Common myeloid progenitor, CD34-positive (primary cell): ENCODE measurements around the gene NVL.
A peak's percentile ranks its signal among the peaks of the same experiment; 100 is the strongest.
"Not testable (repeated sequence)": the region's sequence is repeated elsewhere in the genome, so short reads cannot be mapped to it uniquely, and the experiment has no call there.

Experiments used
- CTCF ChIA-PET: fragments of 350-600 bp; sonication (Branson Sonifier 250); formaldehyde crosslinking; loops from one replicate; lab custom pipeline; 2021; ENCODE audit warnings: antibody characterized with exemption; lab: Charles Lee
- POLR2A ChIA-PET: fragments of 350-600 bp; sonication (Branson Sonifier 250); formaldehyde crosslinking; loops from one replicate; lab custom pipeline; 2021; ENCODE audit warnings: antibody characterized with exemption; lab: Charles Lee
- DNase-seq, 3 donors: peaks; one replicate each; pipeline versions ENCODE4 v3.0.0 to v3.0.0-alpha.2; 2013
- H3K27ac ChIP-seq, 2 experiments: 1 replicate in 1 of 2; 2 replicates in 1 of 2; pipeline ENCODE4 v1.7.0; 2013; ENCODE audit warnings: inconsistent platforms in 2 of 2, low read length in 2 of 2, mild to moderate bottlenecking in 2 of 2, low read depth in 1 of 2, moderate library complexity in 1 of 2; ENCODE audit not compliant: severe bottlenecking in 2 of 2, insufficient read depth in 1 of 2, poor library complexity in 1 of 2
- H3K27me3 ChIP-seq, 5 experiments: replicated peaks in 2 of 5; 1 replicate in 3 of 5; 2 replicates in 2 of 5; pipeline versions ENCODE4 v1.6.1 to v1.7.0; 2013; ENCODE audit warnings: low read length in 4 of 5, mild to moderate bottlenecking in 2 of 5, moderate library complexity in 2 of 5, inconsistent platforms in 1 of 5; ENCODE audit not compliant: insufficient read depth in 5 of 5, control insufficient read depth in 4 of 5
- H3K36me3 ChIP-seq, 4 experiments: 1 replicate in 2 of 4; 2 replicates in 2 of 4; pipeline versions ENCODE4 v1.6.1 to v1.7.0; 2013; ENCODE audit warnings: low read length in 3 of 4, control low read depth in 1 of 4, mild to moderate bottlenecking in 1 of 4; ENCODE audit not compliant: control insufficient read depth in 4 of 4, insufficient read depth in 4 of 4
- H3K4me1 ChIP-seq, 4 experiments: 1 replicate in 3 of 4; 2 replicates in 1 of 4; pipeline versions ENCODE4 v1.6.1 to v1.7.1; 2013; ENCODE audit warnings: low read length in 3 of 4, mild to moderate bottlenecking in 3 of 4, control low read depth in 1 of 4, inconsistent platforms in 1 of 4, moderate library complexity in 1 of 4; ENCODE audit not compliant: control insufficient read depth in 4 of 4, insufficient read depth in 4 of 4; ENCODE audit errors: control extremely low read depth in 1 of 4
- H3K4me3 ChIP-seq, 7 experiments: 1 replicate in 4 of 7; 2 replicates in 3 of 7; pipeline versions ENCODE4 v1.5.1 to v1.7.0; 2013; ENCODE audit warnings: mild to moderate bottlenecking in 7 of 7, low read length in 6 of 7, moderate library complexity in 6 of 7, inconsistent platforms in 2 of 7, low read depth in 2 of 7, control low read depth in 1 of 7; ENCODE audit not compliant: insufficient read depth in 4 of 7, control insufficient read depth in 1 of 7; ENCODE audit errors: extremely low read depth in 1 of 7
- H3K9me3 ChIP-seq, 5 experiments: 1 replicate in 4 of 5; 2 replicates in 1 of 5; pipeline versions ENCODE4 v1.6.1 to v1.7.1; 2013; ENCODE audit warnings: low read length in 4 of 5, mild to moderate bottlenecking in 2 of 5, inconsistent platforms in 1 of 5, low read depth in 1 of 5, moderate library complexity in 1 of 5; ENCODE audit not compliant: control insufficient read depth in 4 of 5, insufficient read depth in 2 of 5; ENCODE audit errors: control extremely low read depth in 1 of 5
- WGBS: methylation state at CpG from one replicate; pipeline ENCODE4 v1.1.5; 2013; ENCODE audit not compliant: insufficient coverage; 5-methylcytosine and 5-hydroxymethylcytosine counted together

NVL gene

GRCh38 chr1:224349716-224350115 is 19.7 kb upstream of the NVL start:
- DNase-seq, POLR2A ChIA-PET, H3K27ac ChIP-seq, H3K27me3 ChIP-seq, H3K4me3 ChIP-seq, H3K9me3 ChIP-seq, H3K36me3 ChIP-seq, H3K4me1 ChIP-seq, CTCF ChIA-PET: not testable (repeated sequence)
- WGBS: over 99% methylated on average over 18 of the region's 30 CpGs

DNA sequence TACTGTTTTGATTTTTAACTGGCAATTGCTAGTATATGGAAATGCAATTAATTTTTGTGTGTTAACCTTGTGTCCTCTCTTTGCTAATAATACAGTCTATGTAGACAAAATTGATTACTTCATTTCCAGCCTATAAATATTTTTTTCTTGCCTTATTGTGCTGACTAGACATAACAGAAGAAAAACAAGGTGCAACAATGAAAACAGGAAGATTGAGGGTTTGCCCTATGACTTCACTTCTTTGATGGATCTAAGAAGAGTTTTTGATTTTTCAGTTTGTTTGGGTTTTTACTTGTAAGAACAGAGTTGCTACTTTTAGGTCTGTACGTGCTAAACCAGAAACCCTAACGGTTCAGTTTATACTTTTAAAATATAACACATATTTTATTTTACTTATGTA is 18.2 kb upstream of the NVL start:
- Histone ChIP-seq H3K27me3 (no peaks in the 10 kb centered on the region), H3K36me3 (no peaks in the 10 kb centered on the region), H3K4me1 (no peaks in the 10 kb centered on the region), H3K27ac (no peak overlapping the region), H3K9me3 (peaks cover 0 to 19% (median 9%) of the 10 kb centered on the region in 5 experiments), H3K4me3 (no peak overlapping the region)
- no CpG with 5 or more reads among the region's 2 CpGs for WGBS
- ChIA-PET CTCF (no interaction called here), POLR2A (no interaction called here)
- no peak for DNase-seq

DNA sequence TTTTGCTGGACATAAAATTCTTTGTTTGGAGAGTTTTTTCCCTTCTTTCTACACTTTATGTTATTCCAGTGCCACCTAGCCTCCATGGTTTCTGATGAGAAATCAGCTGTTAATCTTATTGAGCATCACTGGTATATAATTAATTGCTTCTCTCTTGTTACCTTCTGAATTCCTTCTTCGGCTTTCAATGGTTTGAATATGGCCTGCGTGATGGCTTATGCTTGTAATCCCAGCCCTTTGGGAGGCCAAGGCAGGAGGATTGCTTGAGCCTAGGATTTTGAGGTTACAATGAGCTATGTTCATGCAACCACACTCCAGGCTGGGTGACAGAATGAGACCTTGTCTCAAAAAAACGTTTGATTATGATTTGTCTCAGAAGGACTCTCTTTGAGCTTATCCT is 13.7 kb upstream of the NVL start:
- Histone ChIP-seq H3K4me3 (no peak overlapping the region), H3K4me1 (peaks cover 0 to 7% (median 6%) of the 10 kb centered on the region in 4 experiments), H3K9me3 (peaks cover 1 to 31% (median 10%) of the 10 kb centered on the region in 5 experiments), H3K27ac (no peak overlapping the region), H3K27me3 (peaks cover 2 to 12% (median 4%) of the 10 kb centered on the region in 5 experiments), H3K36me3 (no peaks in the 10 kb centered on the region)
- peak; percentile 13 to 48 (median 35) for DNase-seq
- ChIA-PET POLR2A (no interaction called here), CTCF (interaction anchor here (1.3 kb wide), 1 partner anchor 10 kb away, joined by 3 read pairs; no protein-coding TSS in a partner anchor)
- 62% methylated on average over 3 of the region's 3 CpGs for WGBS

- peak; percentile 3 to 48 (median 35) for DNase-seq
- peak overlapping the region in 6 of 7 experiments; percentile 19 to 71 (median 58) for H3K4me3 ChIP-seq
- CTCF ChIA-PET, H3K27ac ChIP-seq, H3K4me1 ChIP-seq, H3K36me3 ChIP-seq, POLR2A ChIA-PET: not testable (repeated sequence)
- peaks cover 1 to 31% (median 10%) of the 10 kb centered on the region in 5 experiments for H3K9me3 ChIP-seq
- whole genome bisulfite sequencing: 5% methylated on average over 18 of the region's 36 CpGs
- H3K27me3 ChIP-seq: peaks cover 2 to 12% (median 4%) of the 10 kb centered on the region in 5 experiments
These were observed 10.7 kb upstream of the NVL start for GRCh38 chr1:224340453-224341384.

- no peak overlapping the region for H3K4me3 ChIP-seq
- peaks cover 0 to 10% (median 8%) of the 10 kb centered on the region in 4 experiments for H3K4me1 ChIP-seq
- no peaks in the 10 kb centered on the region for H3K36me3 ChIP-seq
- POLR2A ChIA-PET: no interaction called here
- DNase-seq: no peak
- H3K9me3 ChIP-seq: peaks cover 1 to 25% (median 10%) of the 10 kb centered on the region in 5 experiments
- H3K27ac ChIP-seq: no peak overlapping the region
- peaks cover 2 to 12% (median 4%) of the 10 kb centered on the region in 5 experiments for H3K27me3 ChIP-seq
- CTCF ChIA-PET: no interaction called here
- WGBS: no CpG with 5 or more reads among the region's 4 CpGs
These were observed 9.6 kb upstream of the NVL start for GRCh38 chr1:224339442-224340033.

- Histone ChIP-seq H3K36me3 (no peaks in the 10 kb centered on the region), H3K9me3 (peaks cover 0 to 14% (median 7%) of the 10 kb centered on the region in 5 experiments), H3K4me3 (no peak overlapping the region), H3K27ac (no peak overlapping the region), H3K4me1 (peaks cover 0 to 22% (median 15%) of the 10 kb centered on the region in 4 experiments), H3K27me3 (peaks cover 2 to 12% (median 4%) of the 10 kb centered on the region in 5 experiments)
- POLR2A ChIA-PET: no interaction called here
- CTCF ChIA-PET: interaction anchor here (1.1 kb wide), 1 partner anchor 13 kb away, joined by 3 read pairs; no protein-coding TSS in a partner anchor
- no peak for DNase-seq
- 100% methylated on average over 4 of the region's 4 CpGs for WGBS
These were observed 8.3 kb upstream of the NVL start for GRCh38 chr1:224338150-224338838.
